MM.1S (cell line): ENCODE results near the gene JTB.

Experiments
- DNase-seq: peaks from one replicate; pipeline ENCODE4 v3.0.0-alpha.2; 2015
- H2AFZ ChIP-seq: fragments of 300-600 bp; sonication (generic); 2 replicates; pipeline ENCODE4 v1.6.0; 2016; ENCODE audit warnings: antibody characterized with exemption, low read length
- H3F3A ChIP-seq: fragments of 300-600 bp; sonication (generic); 2 replicates; pipeline ENCODE4 v1.6.1; 2016; ENCODE audit warnings: mild to moderate bottlenecking, antibody characterized with exemption, low read length, moderate library complexity, mixed read lengths; ENCODE audit not compliant: insufficient read depth
- H3K27ac ChIP-seq: fragments of 300-600 bp; sonication (generic); 2 replicates; pipeline ENCODE4 v1.5.1; 2016; ENCODE audit warnings: mild to moderate bottlenecking, low read length
- H3K27me3 ChIP-seq: fragments of 300-600 bp; sonication (generic); replicated peaks from 2 replicates; pipeline ENCODE4 v1.6.0; 2016; ENCODE audit warnings: low read length; ENCODE audit not compliant: insufficient read depth
- H3K36me3 ChIP-seq: fragments of 300-600 bp; sonication (generic); replicated peaks from 2 replicates; pipeline ENCODE4 v1.6.1; 2016; ENCODE audit warnings: mild to moderate bottlenecking, low read length, mixed read lengths; ENCODE audit not compliant: insufficient read depth
- H3K4me1 ChIP-seq: fragments of 300-600 bp; sonication (generic); 2 replicates; pipeline ENCODE4 v1.6.1; 2016; ENCODE audit warnings: low read length, mixed read lengths
- H3K4me2 ChIP-seq: fragments of 300-600 bp; sonication (generic); 2 replicates; pipeline ENCODE4 v1.6.0; 2016; ENCODE audit warnings: low read depth, low read length
- H3K4me3 ChIP-seq: fragments of 300-600 bp; sonication (generic); 2 replicates; pipeline ENCODE4 v1.5.1; 2016; ENCODE audit warnings: low read length, mixed read lengths
- H3K79me2 ChIP-seq: fragments of 300-600 bp; sonication (generic); 2 replicates; pipeline ENCODE4 v1.6.1; 2016; ENCODE audit warnings: mixed run types, low read length, mixed read lengths
- H3K9ac ChIP-seq: fragments of 300-600 bp; sonication (generic); 2 replicates; pipeline ENCODE4 v1.6.1; 2016; ENCODE audit warnings: low read length, mixed read lengths
- H3K9me2 ChIP-seq: fragments of 300-600 bp; sonication (generic); replicated peaks from 2 replicates; pipeline ENCODE4 v1.6.1; 2016; ENCODE audit warnings: mild to moderate bottlenecking, low read length, mixed read lengths; ENCODE audit not compliant: insufficient read depth
- H3K9me3 ChIP-seq: fragments of 300-600 bp; sonication (generic); replicated peaks from 2 replicates; pipeline ENCODE4 v1.6.1; 2016; ENCODE audit warnings: mild to moderate bottlenecking, low read length, mixed read lengths; ENCODE audit not compliant: insufficient read depth
- H4K20me1 ChIP-seq: fragments of 300-600 bp; sonication (generic); 2 replicates; pipeline ENCODE4 v1.6.1; 2016; ENCODE audit warnings: mild to moderate bottlenecking, low read length, moderate library complexity, mixed read lengths; ENCODE audit not compliant: insufficient read depth
- CTCF ChIP-seq: fragments of 300-600 bp; sonication (generic); IDR thresholded peaks from 2 replicates; pipeline ENCODE4 v1.5.1; 2016; ENCODE audit warnings: antibody characterized with exemption, low read length, mixed read lengths
- EZH2 ChIP-seq: fragments of 300-600 bp; sonication (generic); optimal IDR thresholded peaks from 2 replicates; pipeline ENCODE3; 2017; ENCODE audit warnings: low read depth, mild to moderate bottlenecking, antibody characterized with exemption, low read length, mixed read lengths
- EZH2phosphoT487 ChIP-seq: fragments of 300-600 bp; sonication (generic); IDR thresholded peaks from 2 replicates; pipeline ENCODE4 v1.6.1; 2018; ENCODE audit warnings: antibody characterized with exemption, low read length

Gene JTB

GRCh38 chr1:153944827-153945117 lies 32.7 kb downstream of the JTB start:
- 0 out of 2 replicates have a peak overlapping the region, but pooled peaks have one; percentile 71 for H2AFZ ChIP-seq
- peak overlapping the region; percentile 89 for H3K4me2 ChIP-seq
- H3K27me3 ChIP-seq: no peaks in the 10 kb centered on the region
- H3F3A ChIP-seq: peaks cover 28% of the 10 kb centered on the region
- H3K9me2 ChIP-seq: no peaks in the 10 kb centered on the region
- no peak for DNase-seq
- no peaks in the 10 kb centered on the region for H3K9me3 ChIP-seq
- peak overlapping the region; percentile 86 for H3K9ac ChIP-seq
- peak overlapping the region; percentile 85; the same call in 1 of the 2 replicates for H3K27ac ChIP-seq
- peaks cover 5% of the 10 kb centered on the region for H3K4me1 ChIP-seq
- peaks cover 28% of the 10 kb centered on the region for H3K79me2 ChIP-seq
- no peaks in the 10 kb centered on the region for H4K20me1 ChIP-seq
- no peak for TF ChIP-seq EZH2phosphoT487
- no peak for TF ChIP-seq EZH2
- TF ChIP-seq CTCF: no peak
- no peaks in the 10 kb centered on the region for H3K36me3 ChIP-seq
- H3K4me3 ChIP-seq: peak overlapping the region; percentile 91

- no peaks in the 10 kb centered on the region for H3K9me2 ChIP-seq
- H2AFZ ChIP-seq: no peak overlapping the region
- peaks cover 5% of the 10 kb centered on the region for H3K4me1 ChIP-seq
- no peaks in the 10 kb centered on the region for H3K36me3 ChIP-seq
- peak overlapping the region; percentile 86; the same call in 1 of the 2 replicates for H3K9ac ChIP-seq
- peaks cover 28% of the 10 kb centered on the region for H3K79me2 ChIP-seq
- H3K4me3 ChIP-seq: peak overlapping the region; percentile 91; the same call in 1 of the 2 replicates
- peaks cover 28% of the 10 kb centered on the region for H3F3A ChIP-seq
- H3K27ac ChIP-seq: peak overlapping the region; percentile 85; the same call in 1 of the 2 replicates
- H4K20me1 ChIP-seq: no peaks in the 10 kb centered on the region
- peak overlapping the region; percentile 89; the same call in 1 of the 2 replicates for H3K4me2 ChIP-seq
- no peaks in the 10 kb centered on the region for H3K9me3 ChIP-seq
- no peak for TF ChIP-seq EZH2phosphoT487
- no peak for TF ChIP-seq EZH2
- no peak for TF ChIP-seq CTCF
- no peak for DNase-seq
- H3K27me3 ChIP-seq: no peaks in the 10 kb centered on the region
Observed at GRCh38 chr1:153944005-153944826, 33.3 kb downstream of the JTB start.

- H2AFZ ChIP-seq: no peak overlapping the region
- H3K9me3 ChIP-seq: no peaks in the 10 kb centered on the region
- peaks cover 25% of the 10 kb centered on the region for H3F3A ChIP-seq
- DNase-seq: no peak
- H3K4me3 ChIP-seq: no peak overlapping the region
- peaks cover 5% of the 10 kb centered on the region for H3K4me1 ChIP-seq
- no peak overlapping the region for H3K27ac ChIP-seq
- no peaks in the 10 kb centered on the region for H3K36me3 ChIP-seq
- H3K9ac ChIP-seq: no peak overlapping the region
- peaks cover 28% of the 10 kb centered on the region for H3K79me2 ChIP-seq
- H3K27me3 ChIP-seq: no peaks in the 10 kb centered on the region
- H3K4me2 ChIP-seq: no peak overlapping the region
- TF ChIP-seq EZH2: no peak
- no peak for TF ChIP-seq CTCF
- no peak for TF ChIP-seq EZH2phosphoT487
- no peaks in the 10 kb centered on the region for H3K9me2 ChIP-seq
- no peaks in the 10 kb centered on the region for H4K20me1 ChIP-seq
Observed at GRCh38 chr1:153942766-153943549, 34.5 kb downstream of the JTB start.
